Activated CD4-positive, alpha-beta T cell treated with anti-CD3 and anti-CD28 coated beads, Interleukin-2, amount 50 U/mL, for 24 hours (primary cell): ENCODE measurements around the gene FTCD.
A peak's percentile ranks its signal among the peaks of the same experiment; 100 is the strongest.
"Not testable (repeated sequence)": the region's sequence is repeated elsewhere in the genome, so short reads cannot be mapped to it uniquely, and the experiment has no call there.

ENCODE experiments used
- DNase-seq, 2 donors: peaks; one replicate each; pipeline ENCODE4 v3.0.0-alpha.2; 2020; ENCODE audit warnings: low read depth in 1 of 2, low spot score in 1 of 2

The FTCD gene

GRCh38 chr21:46154155-46154954 is 1.0 kb downstream of the FTCD start:
- DNase-seq, result no peak

- DNase-seq, result peak in 1 of 2 donors; percentile 18
Measured at GRCh38 chr21:46153247-46154154, 1.9 kb downstream of the FTCD start.

GRCh38 chr21:46152927-46153246 is 2.5 kb downstream of the FTCD start:
- no peak for DNase-seq

GRCh38 chr21:46151989-46152926 is 3.1 kb downstream of the FTCD start:
- no peak for DNase-seq

- DNase-seq, result no peak
Measured at GRCh38 chr21:46151261-46151988, 4.0 kb downstream of the FTCD start.

- DNase-seq, result no peak
Measured at GRCh38 chr21:46150491-46151121, 4.8 kb downstream of the FTCD start.

- DNase-seq, result no peak
Measured at GRCh38 chr21:46150073-46150472, 5.3 kb downstream of the FTCD start.

GRCh38 chr21:46149205-46149901 is 6.0 kb downstream of the FTCD start:
- no peak for DNase-seq

- DNase-seq, result no peak
Measured at GRCh38 chr21:46148106-46148505, 7.3 kb downstream of the FTCD start.

- DNase-seq, result not testable (repeated sequence)
Measured at GRCh38 chr21:46147429-46147828, 8.0 kb downstream of the FTCD start.

- no peak for DNase-seq
Measured at GRCh38 chr21:46146856-46147255, 8.5 kb downstream of the FTCD start.

- no peak for DNase-seq
Measured at GRCh38 chr21:46145840-46146691, 9.3 kb downstream of the FTCD start.

GRCh38 chr21:46145159-46145839 is 10.1 kb downstream of the FTCD start:
- no peak for DNase-seq

- no peak for DNase-seq
Measured at GRCh38 chr21:46144464-46145070, 10.8 kb downstream of the FTCD start.

- no peak for DNase-seq
Measured at GRCh38 chr21:46142582-46143473, 12.6 kb downstream of the FTCD start.

GRCh38 chr21:46141767-46142581 is 13.4 kb downstream of the FTCD start:
- DNase-seq, result no peak
